Fibroblast of peridontal ligament (primary cell): Measurements from ENCODE around the gene CDC42BPA.
"Not testable (repeated sequence)": the region's sequence is repeated elsewhere in the genome, so short reads cannot be mapped to it uniquely, and the experiment has no call there.

Experiments
- DNase-seq: peaks from one replicate; pipeline ENCODE4 v3.0.0-alpha.2; 2010; ENCODE audit errors: extremely low read depth

CDC42BPA gene

GRCh38 chr1:227318016-227318852, at the start of gene CDC42BPA:
TSS of gene CDC42BPA (minus strand) at chr1:227318492. CDS start at chr1:227317182, 1,310 bp downstream.
- peak; percentile 80 for DNase-seq

- DNase-seq = no peak
These were observed 49.7 kb upstream of the CDC42BPA start for GRCh38 chr1:227368009-227368408.

- DNase-seq = no peak
These were observed 47.5 kb upstream of the CDC42BPA start for GRCh38 chr1:227365473-227366431.

GRCh38 chr1:227364657-227365056, 46.4 kb upstream of the CDC42BPA start:
- no peak for DNase-seq

GRCh38 chr1:227363825-227364224, 45.5 kb upstream of the CDC42BPA start:
- DNase-seq = no peak

- DNase-seq = peak; percentile 32
These were observed 43.7 kb upstream of the CDC42BPA start for GRCh38 chr1:227362039-227362438.

GRCh38 chr1:227357927-227358302, 39.6 kb upstream of the CDC42BPA start:
- no peak for DNase-seq

GRCh38 chr1:227357171-227357926, 39.1 kb upstream of the CDC42BPA start:
- peak; percentile 76 for DNase-seq

- no peak for DNase-seq
These were observed 38.4 kb upstream of the CDC42BPA start for GRCh38 chr1:227356620-227357146.

GRCh38 chr1:227355542-227356245, 37.4 kb upstream of the CDC42BPA start:
- no peak for DNase-seq

- DNase-seq = no peak
These were observed 34.9 kb upstream of the CDC42BPA start for GRCh38 chr1:227353186-227353585.

GRCh38 chr1:227352164-227352563, 33.9 kb upstream of the CDC42BPA start:
- not testable (repeated sequence) for DNase-seq

GRCh38 chr1:227351443-227351842, 33.2 kb upstream of the CDC42BPA start:
- peak; percentile 29 for DNase-seq

- DNase-seq = no peak
These were observed 31.7 kb upstream of the CDC42BPA start for GRCh38 chr1:227349967-227350366.

GRCh38 chr1:227343727-227344551, 25.6 kb upstream of the CDC42BPA start:
- DNase-seq = peak; percentile 95

GRCh38 chr1:227343206-227343605, 24.9 kb upstream of the CDC42BPA start:
- peak; percentile 76 for DNase-seq

GRCh38 chr1:227342075-227342829, 24.0 kb upstream of the CDC42BPA start:
- DNase-seq = no peak

- not testable (repeated sequence) for DNase-seq
These were observed 17.8 kb upstream of the CDC42BPA start for GRCh38 chr1:227336136-227336535.
